NB4 (cell line): Measurements from ENCODE around the gene GADD45G.

ENCODE experiments used
- DNase-seq: peaks from one replicate; pipeline ENCODE4 v3.0.0; 2010; ENCODE audit warnings: low read depth
- H3K4me3 ChIP-seq: one replicate; pipeline ENCODE4 v1.5.1; 2011; ENCODE audit warnings: mild to moderate bottlenecking, low read depth, low read length, moderate library complexity
- MYC ChIP-seq: IDR thresholded peaks from 2 replicates; pipeline ENCODE4 v1.6.1; 2011; ENCODE audit warnings: low read depth, low read length
- POLR2A ChIP-seq: IDR thresholded peaks from 2 replicates; pipeline ENCODE4 v1.6.1; 2011; ENCODE audit warnings: mild to moderate bottlenecking; ENCODE audit not compliant: insufficient read length; ENCODE audit errors: extremely low read depth
- TF ChIP-seq, protein P1 (sequence below): IDR thresholded peaks from 2 replicates; pipeline ENCODE4 v1.6.1; 2011; ENCODE audit warnings: low read depth, low read length
- TF ChIP-seq, protein P2 (sequence below): IDR thresholded peaks from one replicate; pipeline ENCODE4 v1.5.1; 2012; ENCODE audit warnings: low read depth, low read length

GADD45G gene

DNA sequence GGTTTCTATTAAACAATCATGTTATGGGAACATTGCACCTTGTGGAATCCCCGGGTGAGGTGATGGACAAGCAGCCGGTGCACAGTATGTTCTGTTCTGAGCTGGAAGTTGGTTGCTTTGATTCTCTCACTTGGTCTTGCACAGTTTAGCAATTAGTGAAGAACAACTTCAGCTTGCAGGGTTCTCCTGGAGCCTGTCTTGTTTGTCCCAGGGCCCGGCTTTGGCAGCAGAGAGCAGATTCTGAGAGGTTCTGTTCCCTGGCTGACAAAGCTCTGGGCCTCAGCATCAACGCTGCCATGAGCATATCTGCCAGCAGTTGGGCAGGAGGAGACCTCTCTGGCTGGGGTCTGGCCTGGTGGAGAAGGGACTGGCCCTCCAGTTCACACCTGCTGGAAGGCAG lies 16.9 kb downstream of the GADD45G start:
- H3K4me3 ChIP-seq = no peak overlapping the region
- TF ChIP-seq, protein P1, sequence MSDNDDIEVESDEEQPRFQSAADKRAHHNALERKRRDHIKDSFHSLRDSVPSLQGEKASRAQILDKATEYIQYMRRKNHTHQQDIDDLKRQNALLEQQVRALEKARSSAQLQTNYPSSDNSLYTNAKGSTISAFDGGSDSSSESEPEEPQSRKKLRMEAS = no peak
- no peak for TF ChIP-seq MYC
- TF ChIP-seq POLR2A = no peak
- TF ChIP-seq, protein P2, sequence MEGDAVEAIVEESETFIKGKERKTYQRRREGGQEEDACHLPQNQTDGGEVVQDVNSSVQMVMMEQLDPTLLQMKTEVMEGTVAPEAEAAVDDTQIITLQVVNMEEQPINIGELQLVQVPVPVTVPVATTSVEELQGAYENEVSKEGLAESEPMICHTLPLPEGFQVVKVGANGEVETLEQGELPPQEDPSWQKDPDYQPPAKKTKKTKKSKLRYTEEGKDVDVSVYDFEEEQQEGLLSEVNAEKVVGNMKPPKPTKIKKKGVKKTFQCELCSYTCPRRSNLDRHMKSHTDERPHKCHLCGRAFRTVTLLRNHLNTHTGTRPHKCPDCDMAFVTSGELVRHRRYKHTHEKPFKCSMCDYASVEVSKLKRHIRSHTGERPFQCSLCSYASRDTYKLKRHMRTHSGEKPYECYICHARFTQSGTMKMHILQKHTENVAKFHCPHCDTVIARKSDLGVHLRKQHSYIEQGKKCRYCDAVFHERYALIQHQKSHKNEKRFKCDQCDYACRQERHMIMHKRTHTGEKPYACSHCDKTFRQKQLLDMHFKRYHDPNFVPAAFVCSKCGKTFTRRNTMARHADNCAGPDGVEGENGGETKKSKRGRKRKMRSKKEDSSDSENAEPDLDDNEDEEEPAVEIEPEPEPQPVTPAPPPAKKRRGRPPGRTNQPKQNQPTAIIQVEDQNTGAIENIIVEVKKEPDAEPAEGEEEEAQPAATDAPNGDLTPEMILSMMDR = no peak
- no peak for DNase-seq

DNA sequence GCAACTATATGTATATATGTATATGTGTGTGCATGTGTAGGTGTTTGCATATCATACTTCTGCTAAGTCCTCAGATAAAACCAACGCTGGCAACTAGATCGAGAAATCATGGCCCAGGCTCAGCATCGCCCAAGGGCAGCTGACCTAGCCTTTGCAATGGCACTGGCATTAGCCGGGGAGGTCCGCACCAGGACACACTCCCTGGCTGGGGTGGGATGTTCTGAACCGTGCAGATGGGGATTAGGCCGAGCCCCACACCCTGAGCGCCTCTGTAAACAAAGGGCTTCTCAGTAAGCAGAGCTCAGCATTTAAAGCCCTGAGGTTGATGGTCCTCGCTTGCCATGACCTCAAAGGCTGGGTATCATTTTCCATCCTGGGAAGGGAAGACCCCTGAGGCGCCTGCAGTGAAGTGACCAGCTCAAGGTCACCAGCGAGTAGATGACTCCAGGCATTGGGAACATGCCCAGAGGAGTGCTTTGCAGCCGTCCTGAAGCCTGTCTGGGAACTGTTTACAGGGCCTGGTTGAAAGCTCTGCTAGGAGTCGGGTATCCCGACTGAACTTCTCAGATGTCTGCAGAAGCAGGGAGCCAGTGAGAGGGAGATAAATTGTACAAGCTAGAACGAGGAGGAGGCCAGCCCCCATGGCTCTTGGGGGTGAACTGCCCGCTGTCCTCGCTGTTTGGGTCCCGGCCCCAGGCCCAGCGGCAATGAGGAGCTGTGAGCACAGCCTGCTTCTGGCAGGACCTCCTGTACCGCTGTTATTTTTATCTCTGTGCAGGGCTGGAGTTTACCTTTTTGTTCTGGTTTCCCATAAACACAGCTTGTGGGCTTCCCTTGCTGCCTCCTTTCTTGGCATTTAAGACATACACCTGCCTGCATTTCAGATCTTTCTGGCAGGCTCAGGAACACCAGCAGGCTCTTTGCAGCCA lies 18.4 kb downstream of the GADD45G start:
- DNase-seq = no peak
- TF ChIP-seq POLR2A = no peak
- TF ChIP-seq, protein P2 = no peak
- TF ChIP-seq, protein P1 = no peak
- TF ChIP-seq MYC = no peak
- no peak overlapping the region for H3K4me3 ChIP-seq

DNA sequence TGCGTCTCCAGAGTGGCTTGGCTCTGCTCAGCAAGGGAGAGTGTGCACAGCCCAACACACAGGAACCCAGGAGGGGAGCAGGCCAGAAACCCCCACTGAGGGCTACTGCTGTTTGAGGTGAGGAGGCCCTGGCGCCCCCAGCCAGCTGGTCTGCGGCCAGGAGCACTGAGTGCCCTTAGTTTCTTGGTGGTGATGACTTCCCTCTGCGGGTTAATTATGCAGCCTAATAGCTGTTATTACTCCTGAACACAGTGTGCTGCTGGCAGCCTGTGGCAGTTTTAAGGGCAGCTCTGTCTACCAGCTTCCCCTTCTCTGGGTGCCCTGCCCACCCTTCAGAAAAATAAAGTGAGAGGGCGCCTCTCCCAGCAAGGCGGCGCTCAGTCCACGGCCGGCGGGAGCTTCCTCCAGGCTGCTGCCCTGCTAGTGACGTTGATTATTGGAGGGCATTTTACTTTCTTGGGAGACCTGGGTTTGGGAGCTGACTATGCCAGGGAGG lies 19.2 kb downstream of the GADD45G start:
- TF ChIP-seq, protein P2 = no peak
- TF ChIP-seq MYC (no peak), POLR2A (no peak)
- TF ChIP-seq, protein P1 = no peak
- H3K4me3 ChIP-seq = no peak overlapping the region
- no peak for DNase-seq

DNA sequence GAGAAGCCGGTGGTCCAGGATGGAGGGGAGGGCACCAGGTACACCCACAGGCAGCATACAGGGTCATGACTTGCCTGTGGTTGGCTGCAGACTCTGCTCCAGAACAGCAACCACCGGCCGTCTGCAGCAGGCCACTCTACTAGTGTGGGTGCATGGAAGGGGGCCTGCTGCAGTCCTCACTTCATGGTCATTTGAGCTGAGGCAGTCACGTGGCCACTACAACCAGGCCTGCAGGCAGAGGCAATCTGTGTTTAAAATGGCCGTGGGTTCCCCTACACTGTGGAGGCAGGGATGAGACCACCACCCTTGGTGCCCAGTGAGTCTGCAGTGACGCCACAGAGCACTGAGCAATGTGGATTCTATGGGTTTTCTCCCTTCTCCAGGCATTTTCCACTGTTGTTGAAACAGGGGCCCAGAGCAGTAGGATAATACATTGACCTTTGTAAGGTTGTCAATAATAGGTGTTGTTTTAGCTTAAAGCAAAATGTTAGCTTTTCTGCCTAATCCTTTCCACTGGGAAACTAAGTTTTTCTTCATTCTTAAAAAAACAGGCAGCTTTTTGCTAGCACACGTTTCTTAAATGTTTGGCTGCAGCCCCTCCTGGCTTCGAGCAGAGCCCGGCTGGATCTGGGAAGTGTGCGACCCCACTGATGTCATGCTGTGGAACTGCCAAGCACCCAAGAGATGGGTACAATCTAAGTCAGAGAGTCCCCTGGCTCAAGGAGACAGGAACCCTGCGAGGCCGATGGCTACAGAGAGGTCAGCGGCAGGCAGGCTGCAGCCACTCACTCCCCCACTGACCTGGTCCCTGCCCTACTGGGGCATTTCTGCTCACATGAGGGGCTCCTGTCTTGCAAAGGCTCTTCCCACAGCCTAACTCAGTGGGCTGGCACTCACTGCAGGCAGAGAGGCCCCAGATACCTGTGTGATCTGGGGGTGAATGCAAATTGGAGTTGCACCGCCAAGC lies 21.2 kb downstream of the GADD45G start:
- DNase-seq = no peak
- no peak overlapping the region for H3K4me3 ChIP-seq
- TF ChIP-seq, protein P2 = no peak
- TF ChIP-seq POLR2A (no peak), MYC (no peak)
- TF ChIP-seq, protein P1 = no peak

DNA sequence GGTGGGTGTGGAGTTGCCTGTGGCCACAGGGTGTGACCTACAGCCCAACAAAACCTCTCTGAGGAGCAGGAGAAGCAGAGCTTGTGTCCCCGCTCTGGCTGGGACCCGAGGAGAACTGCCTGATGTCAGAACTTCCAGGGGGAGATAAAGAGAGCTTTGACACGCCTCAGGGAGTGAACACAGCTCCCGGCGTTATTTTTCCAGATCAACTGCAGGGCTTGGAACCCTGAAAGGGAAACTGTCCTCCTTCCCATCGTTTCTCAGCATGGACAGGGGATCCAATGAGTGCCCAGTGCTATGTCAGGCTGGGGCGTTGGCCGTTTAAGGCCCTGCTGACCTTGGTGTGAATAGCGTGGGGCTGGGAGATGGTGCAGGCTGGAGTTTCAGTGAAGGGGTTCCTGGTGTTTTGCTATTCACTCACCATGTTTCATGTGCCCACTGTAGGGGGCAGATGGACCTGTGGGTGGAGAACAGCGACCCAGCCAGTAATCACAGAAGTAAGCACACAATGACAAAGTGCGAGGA lies 22.0 kb downstream of the GADD45G start:
- TF ChIP-seq, protein P1 = no peak
- TF ChIP-seq, protein P2 = no peak
- TF ChIP-seq POLR2A = no peak
- TF ChIP-seq MYC = no peak
- no peak overlapping the region for H3K4me3 ChIP-seq
- no peak for DNase-seq
